Measurements from ENCODE around the gene C10orf90. TPM values are rescaled to one million over a fixed set of nuclear protein-coding genes. Genes with fewer than 3 reads are reported as not detected.

The C10orf90 gene
- polyA plus RNA-seq, 4 donors, result not detected

- H3K4me3 ChIP-seq (ENCODE audit: low read depth in 1 of 3, low read length in 3 of 3), result no peak overlapping the region
- FAIRE-seq (no peak), DNase-seq (no peak)
- 74 to 77% (median 75%) methylated on average over 6 of the region's 6 CpGs for WGBS, 3 donors
- H3K27ac ChIP-seq (ENCODE audit: low read depth in 1 of 3, low read length in 2 of 3), result no peak overlapping the region
- peaks cover 0 to 1% (median 0%) of the 10 kb centered on the region in 3 donors for H3K27me3 ChIP-seq (ENCODE audit: control insufficient read depth in 3 of 3, insufficient read depth in 3 of 3, low read length in 3 of 3)
- no peaks in the 10 kb centered on the region for H3K36me3 ChIP-seq (ENCODE audit: control insufficient read depth in 3 of 3, insufficient read depth in 2 of 3, low read depth in 1 of 3, low read length in 3 of 3)
- no peaks in the 10 kb centered on the region for H3K9me3 ChIP-seq (ENCODE audit: control insufficient read depth in 2 of 2, insufficient read depth in 1 of 2, low read depth in 1 of 2, low read length in 1 of 2)
- no peaks in the 10 kb centered on the region for H3K4me1 ChIP-seq (ENCODE audit: control insufficient read depth in 3 of 3, insufficient read depth in 2 of 3, low read depth in 1 of 3, low read length in 2 of 3)
Observed at GRCh38 chr10:126405239-126405775, 265.2 kb downstream of the C10orf90 start.

GRCh38 chr10:126402721-126403695 is 267.5 kb downstream of the C10orf90 start:
- 53 to 67% (median 57%) methylated on average over 7 of the region's 7 CpGs for WGBS, 3 donors
- FAIRE-seq (no peak), DNase-seq (no peak)
- H3K36me3 ChIP-seq (ENCODE audit: control insufficient read depth in 3 of 3, insufficient read depth in 2 of 3, low read depth in 1 of 3, low read length in 3 of 3), result no peaks in the 10 kb centered on the region
- H3K27me3 ChIP-seq (ENCODE audit: control insufficient read depth in 3 of 3, insufficient read depth in 3 of 3, low read length in 3 of 3), result peaks cover 0 to 1% (median 0%) of the 10 kb centered on the region in 3 donors
- no peaks in the 10 kb centered on the region for H3K9me3 ChIP-seq (ENCODE audit: control insufficient read depth in 2 of 2, insufficient read depth in 1 of 2, low read depth in 1 of 2, low read length in 1 of 2)
- H3K27ac ChIP-seq (ENCODE audit: low read depth in 1 of 3, low read length in 2 of 3), result no peak overlapping the region
- no peak overlapping the region for H3K4me3 ChIP-seq (ENCODE audit: low read depth in 1 of 3, low read length in 3 of 3)
- no peaks in the 10 kb centered on the region for H3K4me1 ChIP-seq (ENCODE audit: control insufficient read depth in 3 of 3, insufficient read depth in 2 of 3, low read depth in 1 of 3, low read length in 2 of 3)

DNA sequence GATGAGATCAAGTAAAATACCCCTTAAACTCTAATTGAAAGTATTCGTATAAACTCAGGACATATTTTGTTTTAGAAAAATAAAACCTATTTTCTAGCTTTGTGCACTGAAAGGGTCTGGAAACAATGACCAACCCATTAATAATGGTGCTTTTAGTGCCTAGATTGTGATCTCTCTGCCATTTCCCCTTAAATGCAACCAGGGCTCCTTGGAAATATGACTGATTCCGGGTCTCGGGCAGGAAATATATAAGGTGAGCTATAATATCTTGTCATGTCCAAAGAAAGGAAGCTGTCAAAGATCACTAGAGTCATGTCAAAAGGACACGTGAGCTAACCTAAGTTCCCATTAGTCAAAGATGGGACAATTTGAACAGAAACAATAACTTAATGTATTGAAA is 269.9 kb downstream of the C10orf90 start:
- no peak for FAIRE-seq
- Histone ChIP-seq H3K36me3 (ENCODE audit: control insufficient read depth in 3 of 3, insufficient read depth in 2 of 3, low read depth in 1 of 3, low read length in 3 of 3) (no peaks in the 10 kb centered on the region), H3K27me3 (ENCODE audit: control insufficient read depth in 3 of 3, insufficient read depth in 3 of 3, low read length in 3 of 3) (peaks cover 0 to 1% (median 0%) of the 10 kb centered on the region in 3 donors), H3K4me3 (ENCODE audit: low read depth in 1 of 3, low read length in 3 of 3) (no peak overlapping the region), H3K27ac (ENCODE audit: low read depth in 1 of 3, low read length in 2 of 3) (no peak overlapping the region), H3K4me1 (ENCODE audit: control insufficient read depth in 3 of 3, insufficient read depth in 2 of 3, low read depth in 1 of 3, low read length in 2 of 3) (no peaks in the 10 kb centered on the region), H3K9me3 (ENCODE audit: control insufficient read depth in 2 of 2, insufficient read depth in 1 of 2, low read depth in 1 of 2, low read length in 1 of 2) (no peaks in the 10 kb centered on the region)
- WGBS, 3 donors, result 73 to 88% (median 77%) methylated on average over 4 of the region's 4 CpGs
- no peak for DNase-seq

GRCh38 chr10:126398924-126399323 is 271.6 kb downstream of the C10orf90 start:
- no peak for FAIRE-seq
- 57 to 76% (median 59%) methylated on average over 4 of the region's 4 CpGs for WGBS, 3 donors
- no peaks in the 10 kb centered on the region for H3K36me3 ChIP-seq (ENCODE audit: control insufficient read depth in 3 of 3, insufficient read depth in 2 of 3, low read depth in 1 of 3, low read length in 3 of 3)
- H3K27me3 ChIP-seq (ENCODE audit: control insufficient read depth in 3 of 3, insufficient read depth in 3 of 3, low read length in 3 of 3), result peaks cover 0 to 1% (median 0%) of the 10 kb centered on the region in 3 donors
- DNase-seq, result no peak
- no peaks in the 10 kb centered on the region for H3K9me3 ChIP-seq (ENCODE audit: control insufficient read depth in 2 of 2, insufficient read depth in 1 of 2, low read depth in 1 of 2, low read length in 1 of 2)
- no peaks in the 10 kb centered on the region for H3K4me1 ChIP-seq (ENCODE audit: control insufficient read depth in 3 of 3, insufficient read depth in 2 of 3, low read depth in 1 of 3, low read length in 2 of 3)
- H3K4me3 ChIP-seq (ENCODE audit: low read depth in 1 of 3, low read length in 3 of 3), result no peak overlapping the region
- no peak overlapping the region for H3K27ac ChIP-seq (ENCODE audit: low read depth in 1 of 3, low read length in 2 of 3)

GRCh38 chr10:126398383-126398743 is 272.1 kb downstream of the C10orf90 start:
- FAIRE-seq (no peak), DNase-seq (no peak)
- no peaks in the 10 kb centered on the region for H3K9me3 ChIP-seq (ENCODE audit: control insufficient read depth in 2 of 2, insufficient read depth in 1 of 2, low read depth in 1 of 2, low read length in 1 of 2)
- H3K4me3 ChIP-seq (ENCODE audit: low read depth in 1 of 3, low read length in 3 of 3), result no peak overlapping the region
- H3K27me3 ChIP-seq (ENCODE audit: control insufficient read depth in 3 of 3, insufficient read depth in 3 of 3, low read length in 3 of 3), result peaks cover 0 to 1% (median 0%) of the 10 kb centered on the region in 3 donors
- no peak overlapping the region for H3K27ac ChIP-seq (ENCODE audit: low read depth in 1 of 3, low read length in 2 of 3)
- H3K36me3 ChIP-seq (ENCODE audit: control insufficient read depth in 3 of 3, insufficient read depth in 2 of 3, low read depth in 1 of 3, low read length in 3 of 3), result no peaks in the 10 kb centered on the region
- 72 to 83% (median 78%) methylated on average over 3 of the region's 3 CpGs for WGBS, 3 donors
- no peaks in the 10 kb centered on the region for H3K4me1 ChIP-seq (ENCODE audit: control insufficient read depth in 3 of 3, insufficient read depth in 2 of 3, low read depth in 1 of 3, low read length in 2 of 3)

- 79 to 86% (median 79%) methylated on average over 4 of the region's 4 CpGs for WGBS, 3 donors
- no peaks in the 10 kb centered on the region for H3K9me3 ChIP-seq (ENCODE audit: control insufficient read depth in 2 of 2, insufficient read depth in 1 of 2, low read depth in 1 of 2, low read length in 1 of 2)
- no peaks in the 10 kb centered on the region for H3K4me1 ChIP-seq (ENCODE audit: control insufficient read depth in 3 of 3, insufficient read depth in 2 of 3, low read depth in 1 of 3, low read length in 2 of 3)
- no peak for FAIRE-seq
- peaks cover 0 to 1% (median 0%) of the 10 kb centered on the region in 3 donors for H3K27me3 ChIP-seq (ENCODE audit: control insufficient read depth in 3 of 3, insufficient read depth in 3 of 3, low read length in 3 of 3)
- no peak for DNase-seq
- no peak overlapping the region for H3K4me3 ChIP-seq (ENCODE audit: low read depth in 1 of 3, low read length in 3 of 3)
- H3K36me3 ChIP-seq (ENCODE audit: control insufficient read depth in 3 of 3, insufficient read depth in 2 of 3, low read depth in 1 of 3, low read length in 3 of 3), result no peaks in the 10 kb centered on the region
- H3K27ac ChIP-seq (ENCODE audit: low read depth in 1 of 3, low read length in 2 of 3), result no peak overlapping the region
Observed at GRCh38 chr10:126397640-126398382, 272.7 kb downstream of the C10orf90 start.

DNA sequence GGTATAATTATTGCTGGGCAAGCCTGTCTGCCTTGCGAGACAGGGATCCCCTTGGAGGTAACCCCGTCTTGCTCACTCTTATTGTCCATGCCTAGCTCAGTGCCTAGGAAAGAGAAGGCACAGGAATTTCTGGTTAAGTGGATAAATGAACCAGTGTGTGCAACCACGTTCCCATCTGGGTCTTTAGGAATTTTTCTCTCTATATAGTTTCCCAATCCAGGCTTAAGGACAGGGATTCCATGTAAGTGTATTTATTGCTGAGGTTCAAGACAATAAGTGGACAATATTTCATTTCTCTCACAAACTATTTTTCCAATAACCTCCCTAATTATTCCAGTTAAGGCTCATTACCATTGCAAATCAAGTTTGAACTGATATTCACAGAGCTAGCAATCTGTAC is 273.3 kb downstream of the C10orf90 start:
- FAIRE-seq (no peak), DNase-seq (no peak)
- Histone ChIP-seq H3K27ac (ENCODE audit: low read depth in 1 of 3, low read length in 2 of 3) (no peak overlapping the region), H3K4me1 (ENCODE audit: control insufficient read depth in 3 of 3, insufficient read depth in 2 of 3, low read depth in 1 of 3, low read length in 2 of 3) (no peaks in the 10 kb centered on the region), H3K9me3 (ENCODE audit: control insufficient read depth in 2 of 2, insufficient read depth in 1 of 2, low read depth in 1 of 2, low read length in 1 of 2) (no peaks in the 10 kb centered on the region), H3K36me3 (ENCODE audit: control insufficient read depth in 3 of 3, insufficient read depth in 2 of 3, low read depth in 1 of 3, low read length in 3 of 3) (no peaks in the 10 kb centered on the region), H3K4me3 (ENCODE audit: low read depth in 1 of 3, low read length in 3 of 3) (no peak overlapping the region), H3K27me3 (ENCODE audit: control insufficient read depth in 3 of 3, insufficient read depth in 3 of 3, low read length in 3 of 3) (no peaks in the 10 kb centered on the region)
- 78 to 89% (median 83%) methylated on average over 3 of the region's 3 CpGs for WGBS, 3 donors

DNA sequence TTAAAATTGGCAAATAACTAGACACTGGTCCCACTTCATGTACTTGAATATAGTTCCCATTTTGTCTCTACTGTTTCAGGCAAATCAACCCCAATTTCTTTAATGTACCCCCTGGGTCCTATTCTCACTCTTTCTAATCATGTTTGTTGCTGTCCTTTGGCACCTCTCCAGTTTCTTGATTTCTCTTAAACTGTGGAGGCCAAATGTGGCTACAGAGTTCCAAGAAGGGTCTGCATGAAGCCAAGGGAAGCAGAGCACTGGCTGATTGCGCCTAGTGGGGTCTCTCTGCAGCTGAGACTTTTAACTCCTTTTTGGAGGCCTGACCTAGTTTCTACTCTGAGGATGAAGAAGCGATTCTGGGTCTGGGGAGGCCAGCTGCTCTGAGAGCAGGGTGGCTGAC is 275.5 kb downstream of the C10orf90 start:
- DNase-seq, result no peak
- Histone ChIP-seq H3K36me3 (ENCODE audit: control insufficient read depth in 3 of 3, insufficient read depth in 2 of 3, low read depth in 1 of 3, low read length in 3 of 3) (no peaks in the 10 kb centered on the region), H3K27ac (ENCODE audit: low read depth in 1 of 3, low read length in 2 of 3) (no peak overlapping the region), H3K9me3 (ENCODE audit: control insufficient read depth in 2 of 2, insufficient read depth in 1 of 2, low read depth in 1 of 2, low read length in 1 of 2) (no peaks in the 10 kb centered on the region), H3K4me1 (ENCODE audit: control insufficient read depth in 3 of 3, insufficient read depth in 2 of 3, low read depth in 1 of 3, low read length in 2 of 3) (no peaks in the 10 kb centered on the region), H3K4me3 (ENCODE audit: low read depth in 1 of 3, low read length in 3 of 3) (no peak overlapping the region), H3K27me3 (ENCODE audit: control insufficient read depth in 3 of 3, insufficient read depth in 3 of 3, low read length in 3 of 3) (no peaks in the 10 kb centered on the region)
- 69 to 90% (median 82%) methylated on average over 2 of the region's 2 CpGs for WGBS, 3 donors
- FAIRE-seq, result no peak
